Gastrocnemius medialis (tissue), 4 donors: Measurements from ENCODE around the gene BST2. TPM values are rescaled to one million over a fixed set of nuclear protein-coding genes. Genes with fewer than 3 reads are reported as not detected.

Experiments used
- ATAC-seq, 2 donors: fragments of 150-250 bp; one replicate each; pipeline ENCODE4 v1.9.1; 2016
- DNase-seq, 2 donors: peaks; one replicate each; pipeline ENCODE4 v3.0.0-alpha.2; 2019
- H3K27ac ChIP-seq, 4 donors: fragments of 200-600 bp; sonication (generic); 1 replicate in 1 of 4; 2 replicates in 3 of 4; pipeline ENCODE4 v1.5.1; 2016 to 2018; ENCODE audit warnings: mild to moderate bottlenecking in 2 of 4, moderate library complexity in 1 of 4
- H3K27me3 ChIP-seq, 3 donors: fragments of 200-600 bp; sonication (generic) in 2 of 3; 1 replicate in 1 of 3; 2 replicates in 2 of 3; pipeline versions ENCODE4 v1.5.1 to v1.6.0; 2016 to 2019; ENCODE audit warnings: mild to moderate bottlenecking in 1 of 3, moderate library complexity in 1 of 3
- H3K36me3 ChIP-seq, 2 donors: fragments of 200-600 bp; sonication (generic) in 1 of 2; one replicate each; pipeline ENCODE4 v1.5.1; 2017 to 2018
- H3K4me1 ChIP-seq, 2 donors: fragments of 200-600 bp; sonication (generic) in 1 of 2; one replicate each; pipeline ENCODE4 v1.5.1; 2016 to 2017; ENCODE audit warnings: mild to moderate bottlenecking in 2 of 2
- H3K4me3 ChIP-seq, 4 donors: fragments of 200-600 bp; sonication (generic) in 3 of 4; 1 replicate in 1 of 4; 2 replicates in 3 of 4; pipeline ENCODE4 v1.5.1; 2016 to 2019; ENCODE audit warnings: mild to moderate bottlenecking in 2 of 4
- H3K9me3 ChIP-seq, 3 donors: fragments of 200-600 bp; sonication (generic) in 2 of 3; 1 replicate in 1 of 3; 2 replicates in 2 of 3; pipeline ENCODE4 v1.5.1; 2016 to 2019
- POLR2A ChIP-seq, 2 donors: fragments of 450-650 bp; IDR thresholded peaks; one replicate each; pipeline ENCODE4 v1.6.1; 2017; ENCODE audit warnings: antibody characterized with exemption in 2 of 2, mild to moderate bottlenecking in 2 of 2, moderate library complexity in 2 of 2
- in situ Hi-C, 4 donors: fragments of 200-750 bp; cut with MboI; loops; one replicate each; pipeline versions ENCODE4 v1.15.0 to v1.8.0; 2017; ENCODE audit warnings: low sequenced_read_pairs in 4 of 4
- intact Hi-C: fragments of 100-400 bp; cut with DNase I; formaldehyde crosslinking; loops from one replicate; pipeline ENCODE4 v1.15.1; 2023; ENCODE audit warnings: low total_unique reads
- total RNA-seq, 4 donors: library from RNA; depleted of rRNA; stranded (reverse); fragments of >200 nt; gene quantifications; one replicate each; pipeline versions ENCODE4 v1.1.0 to v1.2.3, GENCODE V29; 2016
- TF ChIP-seq, protein P1 (sequence below), 5 experiments: fragments of 450-650 bp in 3 of 5; fragments of 200-600 bp in 2 of 5; sonication (generic) in 2 of 5; IDR thresholded peaks in 4 of 5; conservative IDR thresholded peaks in 1 of 5; 1 replicate in 4 of 5; 2 replicates in 1 of 5; pipeline ENCODE4 v1.5.1; 2016 to 2019; ENCODE audit warnings: antibody characterized with exemption in 5 of 5, mild to moderate bottlenecking in 3 of 5, moderate library complexity in 3 of 5

BST2 gene
- total RNA-seq, 4 donors from 2014 or later = 19.0 to 28.2 (median 23.1) TPM

DNA sequence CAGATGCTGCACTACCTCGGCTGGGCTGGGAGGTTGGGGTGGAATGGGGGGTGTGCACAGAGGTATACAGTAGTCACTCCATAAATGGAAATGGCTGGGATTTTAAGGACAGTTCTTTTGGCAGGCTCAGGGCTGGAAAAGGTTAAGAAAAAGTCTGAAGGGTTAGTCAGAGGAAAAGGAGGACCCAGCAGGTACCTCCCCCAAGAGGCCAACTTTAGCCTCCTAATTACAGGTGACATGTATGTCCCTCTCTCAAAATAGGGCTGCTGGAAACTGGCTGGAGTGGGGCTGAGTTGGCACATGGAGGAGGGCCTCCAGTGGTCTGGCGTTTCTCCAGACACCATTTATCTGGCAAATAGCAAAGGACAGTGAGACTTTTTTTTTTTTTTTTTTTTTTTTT lies 12.4 kb downstream of the BST2 start:
- TF ChIP-seq, protein P1, sequence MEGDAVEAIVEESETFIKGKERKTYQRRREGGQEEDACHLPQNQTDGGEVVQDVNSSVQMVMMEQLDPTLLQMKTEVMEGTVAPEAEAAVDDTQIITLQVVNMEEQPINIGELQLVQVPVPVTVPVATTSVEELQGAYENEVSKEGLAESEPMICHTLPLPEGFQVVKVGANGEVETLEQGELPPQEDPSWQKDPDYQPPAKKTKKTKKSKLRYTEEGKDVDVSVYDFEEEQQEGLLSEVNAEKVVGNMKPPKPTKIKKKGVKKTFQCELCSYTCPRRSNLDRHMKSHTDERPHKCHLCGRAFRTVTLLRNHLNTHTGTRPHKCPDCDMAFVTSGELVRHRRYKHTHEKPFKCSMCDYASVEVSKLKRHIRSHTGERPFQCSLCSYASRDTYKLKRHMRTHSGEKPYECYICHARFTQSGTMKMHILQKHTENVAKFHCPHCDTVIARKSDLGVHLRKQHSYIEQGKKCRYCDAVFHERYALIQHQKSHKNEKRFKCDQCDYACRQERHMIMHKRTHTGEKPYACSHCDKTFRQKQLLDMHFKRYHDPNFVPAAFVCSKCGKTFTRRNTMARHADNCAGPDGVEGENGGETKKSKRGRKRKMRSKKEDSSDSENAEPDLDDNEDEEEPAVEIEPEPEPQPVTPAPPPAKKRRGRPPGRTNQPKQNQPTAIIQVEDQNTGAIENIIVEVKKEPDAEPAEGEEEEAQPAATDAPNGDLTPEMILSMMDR (IDR thresholded peaks at IDR 0.05 in 4 of 5, conservative IDR thresholded peaks at IDR 0.05 in 1 of 5) = no peak
- TF ChIP-seq POLR2A (IDR thresholded peaks at IDR 0.05) = no peak
- intact Hi-C loops = no loop called here

DNA sequence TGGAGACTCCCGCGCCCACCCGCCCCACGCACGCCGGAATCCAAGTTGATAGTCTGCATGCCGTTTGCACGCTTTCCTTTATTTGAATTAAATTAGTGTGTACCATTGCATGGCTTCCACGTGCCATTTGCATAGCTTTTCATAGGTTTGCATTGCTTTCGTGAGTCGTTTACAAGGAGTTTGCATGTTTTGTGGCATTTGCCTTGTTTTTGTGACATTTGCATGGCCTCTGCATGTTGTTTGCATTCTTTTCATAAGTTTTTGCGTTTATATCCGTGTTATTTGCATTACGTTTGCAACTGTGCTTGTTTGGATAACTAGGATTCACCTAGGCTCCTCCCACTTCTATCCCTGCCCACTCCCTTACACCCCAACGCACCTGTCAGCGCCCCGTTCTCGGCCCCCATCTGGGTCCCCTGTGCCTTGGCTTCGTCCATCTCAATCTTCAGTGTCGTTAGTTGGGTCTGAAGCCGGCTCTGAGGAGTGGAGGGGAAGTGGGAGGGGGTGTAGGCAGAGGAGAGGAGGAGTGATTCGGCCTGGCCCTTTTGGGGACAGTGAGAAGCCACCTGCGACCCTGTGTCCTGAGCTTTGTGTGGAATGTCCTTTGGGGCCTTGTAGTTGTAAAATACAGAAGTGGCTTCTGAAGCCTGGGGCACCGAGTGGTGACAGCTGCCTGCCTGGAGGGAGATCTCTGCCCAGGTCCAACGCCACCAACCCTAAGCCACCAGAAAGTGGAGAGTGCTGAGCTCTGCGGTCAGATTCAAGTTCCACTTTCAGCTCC lies 13.9 kb downstream of the BST2 start:
- Histone ChIP-seq H3K27ac (no peak overlapping the region), H3K36me3 (no peaks in the 10 kb centered on the region), H3K4me1 (peaks cover 6% of the 10 kb centered on the region in 2 donors), H3K27me3 (peaks cover 22 to 29% (median 29%) of the 10 kb centered on the region in 3 donors), H3K4me3 (peak overlapping the region; percentile 11 to 56 (median 52)), H3K9me3 (no peaks in the 10 kb centered on the region)
- intact Hi-C loops = loop anchor here (1.0 kb wide), 1 partner anchor 45 kb away; no protein-coding TSS in a partner anchor
- no peak for TF ChIP-seq POLR2A (IDR thresholded peaks at IDR 0.05)
- TF ChIP-seq, protein P1 (IDR thresholded peaks at IDR 0.05 in 4 of 5, conservative IDR thresholded peaks at IDR 0.05 in 1 of 5) = peak in 1 of 5 experiments; percentile 4
- DNase-seq (no peak), ATAC-seq (peak in 1 of 2 donors; percentile 12)
- in situ Hi-C loops = loop anchor here in 1 of 4 donors (10.0 kb wide), 1 partner anchor 73 kb away; the partner anchor contains the start of gene NXNL1

More for the DNA sequence above, 12.4 kb downstream of the BST2 start:
- Histone ChIP-seq H3K9me3 (no peaks in the 10 kb centered on the region), H3K4me1 (peaks cover 6% of the 10 kb centered on the region in 2 donors), H3K4me3 (no peak overlapping the region), H3K27ac (no peak overlapping the region), H3K27me3 (peaks cover 22 to 29% (median 29%) of the 10 kb centered on the region in 3 donors), H3K36me3 (no peaks in the 10 kb centered on the region)
- no peak for DNase-seq
- ATAC-seq = no peak
- in situ Hi-C loops = loop anchor here in 1 of 4 donors (10.0 kb wide), 1 partner anchor 72 kb away; the partner anchor contains the start of gene NXNL1

DNA sequence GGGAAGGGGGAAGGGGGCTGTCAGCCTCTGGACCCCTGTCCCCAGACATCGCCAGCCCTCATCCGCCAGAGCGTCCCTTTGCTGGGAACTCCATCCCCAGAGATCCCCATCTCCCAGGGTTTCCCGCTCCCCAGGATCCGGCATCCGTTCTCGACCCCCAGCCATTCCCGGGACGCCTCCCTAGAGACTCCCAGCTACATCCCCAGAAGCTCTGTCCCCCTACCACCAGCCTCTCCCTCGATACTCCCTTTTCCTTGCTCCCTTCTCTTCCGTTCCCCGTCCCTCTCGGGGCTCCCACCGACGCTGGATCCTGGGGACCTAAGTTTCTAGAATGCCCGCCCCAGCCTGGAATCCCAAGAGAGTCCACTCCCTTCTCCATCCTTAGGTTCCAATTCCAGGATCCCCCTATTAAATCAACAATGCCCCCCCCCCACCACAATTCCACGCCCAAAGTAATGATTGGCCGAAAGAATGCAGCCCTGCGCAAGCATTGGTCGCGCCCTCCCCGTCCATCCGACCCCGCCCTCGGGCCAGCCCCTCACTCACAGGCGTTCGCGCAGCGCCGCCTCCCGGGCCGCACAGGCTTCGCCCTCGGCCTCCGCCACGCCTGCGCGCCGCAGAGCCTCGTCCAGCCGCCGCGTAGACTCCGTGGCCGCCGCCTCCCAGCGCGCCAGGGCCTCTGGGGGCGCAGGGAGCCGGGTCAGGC lies 14.6 kb downstream of the BST2 start:
- peak overlapping the region; percentile 41 to 56 (median 52) for H3K4me3 ChIP-seq
- peak overlapping the region in 1 of 4 donors; percentile 23 for H3K27ac ChIP-seq
- ATAC-seq (peak; percentile 66 to 75), DNase-seq (peak; percentile 60 to 63)
- intact Hi-C loops (loop anchor here (1.0 kb wide), 1 partner anchor 45 kb away; no protein-coding TSS in a partner anchor), in situ Hi-C loops (loop anchor here in 1 of 4 donors (10.0 kb wide), 1 partner anchor 74 kb away; the partner anchor contains the start of gene NXNL1)
- peaks cover 22 to 29% (median 29%) of the 10 kb centered on the region in 3 donors for H3K27me3 ChIP-seq
- no peak for TF ChIP-seq POLR2A (IDR thresholded peaks at IDR 0.05)
- TF ChIP-seq, protein P1 (IDR thresholded peaks at IDR 0.05 in 4 of 5, conservative IDR thresholded peaks at IDR 0.05 in 1 of 5) = peak; percentile 29 to 76 (median 62)
- H3K9me3 ChIP-seq = no peaks in the 10 kb centered on the region
- no peaks in the 10 kb centered on the region for H3K36me3 ChIP-seq
- peaks cover 6% of the 10 kb centered on the region in 2 donors for H3K4me1 ChIP-seq

DNA sequence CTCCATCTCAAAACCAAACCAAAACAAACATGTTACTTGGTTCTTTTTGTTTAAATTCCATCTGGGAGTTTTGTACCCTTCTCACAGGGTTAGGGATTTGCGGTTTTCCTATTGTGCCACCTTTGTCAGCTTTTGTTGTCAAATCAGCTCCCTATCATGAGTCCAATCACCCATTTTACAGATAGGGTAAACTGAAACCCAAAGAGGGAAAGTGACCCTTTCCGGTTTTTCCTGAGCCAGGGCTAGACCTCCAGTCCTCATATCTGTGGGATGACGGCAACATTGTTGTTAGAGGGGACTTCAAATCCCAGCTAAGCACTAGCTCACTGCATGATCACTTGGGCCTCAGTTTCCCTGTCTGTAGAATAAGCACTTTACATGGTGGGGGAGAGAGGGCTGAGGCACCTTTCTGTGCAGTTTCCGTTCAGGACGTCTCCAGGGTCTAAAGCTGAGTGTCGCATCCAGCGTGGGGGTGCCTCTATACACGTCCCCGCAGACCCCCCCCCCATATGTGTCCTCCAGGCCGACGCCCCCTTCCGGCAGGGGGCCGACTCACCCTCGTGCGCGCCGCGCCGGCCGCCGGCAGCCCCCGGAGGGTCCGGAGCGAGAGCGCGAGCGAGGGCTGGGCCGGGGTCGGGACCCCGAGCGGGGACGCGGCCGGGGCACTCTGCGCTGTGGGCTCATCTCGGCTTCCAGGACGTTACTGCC lies 15.3 kb downstream of the BST2 start:
- in situ Hi-C loops = loop anchor here (5.0 to 10.0 kb wide), 2 partner anchors 43 to 75 kb away; partner anchors contain the start of gene NXNL1 (in 1 of the 4)
- no peak for ATAC-seq

More for the DNA sequence above, 15.3 kb downstream of the BST2 start:
- intact Hi-C loops = no loop called here
- Histone ChIP-seq H3K4me3 (peak overlapping the region; percentile 41 to 56 (median 48)), H3K4me1 (peaks cover 6% of the 10 kb centered on the region in 2 donors), H3K36me3 (no peaks in the 10 kb centered on the region), H3K27ac (no peak overlapping the region), H3K27me3 (peaks cover 21 to 29% (median 29%) of the 10 kb centered on the region in 3 donors), H3K9me3 (no peaks in the 10 kb centered on the region)
- no peak for DNase-seq
- TF ChIP-seq, protein P1 (IDR thresholded peaks at IDR 0.05 in 4 of 5, conservative IDR thresholded peaks at IDR 0.05 in 1 of 5) = no peak
- no peak for TF ChIP-seq POLR2A (IDR thresholded peaks at IDR 0.05)
